IMR-90 (cell line): ENCODE results near the gene PDGFA. TPM values are rescaled to one million over a fixed set of nuclear protein-coding genes. Genes with fewer than 3 reads are reported as not detected.

Experiments
- ATAC-seq: fragments of 200-7000 bp; cut with Tn5 transposase; 2 replicates; pipeline ENCODE4 v1.9.1; 2020; ENCODE audit warnings: low read depth, mild to moderate bottlenecking, moderate library complexity
- BruUV-seq: library from RNA; stranded (reverse); fragments of 400-500 nt; replicated peaks from 2 replicates; lab custom pipeline; 2021; lab: Mats Ljungman, UMichigan
- CTCF ChIA-PET: fragments of 300-600 bp; formaldehyde crosslinking; extraction: SDS; loops from one replicate; lab custom pipeline; 2021; ENCODE audit warnings: antibody characterized with exemption; lab: Yijun Ruan, JAX
- POLR2A ChIA-PET: fragments of 300-600 bp; sonication (Branson Sonifier 250); formaldehyde crosslinking; loops from one replicate; lab custom pipeline; 2022; ENCODE audit warnings: antibody characterized with exemption; ENCODE audit not compliant: unreplicated experiment; lab: Charles Lee
- DNase-seq: peaks from one replicate; pipeline ENCODE4 v3.0.0; 2013
- H2AFZ ChIP-seq: replicated peaks from 2 replicates; pipeline ENCODE3; 2013; ENCODE audit warnings: low read length, mild to moderate bottlenecking; ENCODE audit not compliant: poor library complexity
- H2AK5ac ChIP-seq: 2 replicates; pipeline ENCODE4 v1.6.1; 2013; ENCODE audit warnings: low read depth, low read length, inconsistent platforms
- H2AK9ac ChIP-seq: replicated peaks from 2 replicates; pipeline ENCODE3; 2013; ENCODE audit warnings: mild to moderate bottlenecking, low read depth, low read length, moderate library complexity; ENCODE audit not compliant: poor library complexity
- H2BK120ac ChIP-seq: 2 replicates; pipeline ENCODE4 v1.6.1; 2013; ENCODE audit warnings: low read depth, low read length, inconsistent platforms
- H2BK15ac ChIP-seq: 3 replicates; pipeline ENCODE4 v1.6.1; 2013; ENCODE audit warnings: low read depth, low read length, inconsistent platforms
- H2BK20ac ChIP-seq: 2 replicates; pipeline ENCODE4 v1.6.1; 2013; ENCODE audit warnings: low read depth, mild to moderate bottlenecking, inconsistent platforms, low read length, moderate library complexity
- H2BK5ac ChIP-seq: 2 replicates; pipeline ENCODE4 v1.6.1; 2013; ENCODE audit warnings: mild to moderate bottlenecking, low read depth, low read length, inconsistent platforms; ENCODE audit not compliant: poor library complexity, severe bottlenecking
- H3K14ac ChIP-seq: replicated peaks from 2 replicates; pipeline ENCODE4 v1.6.1; 2013; ENCODE audit warnings: low read depth, low read length, inconsistent platforms
- H3K18ac ChIP-seq: 2 replicates; pipeline ENCODE4 v1.6.1; 2013; ENCODE audit warnings: low read depth, low read length, control low read depth
- H3K23ac ChIP-seq: 2 replicates; pipeline ENCODE4 v1.6.1; 2013; ENCODE audit warnings: low read depth, low read length, inconsistent platforms
- H3K27ac ChIP-seq: 2 replicates; pipeline ENCODE4 v1.5.1; 2013; ENCODE audit warnings: mild to moderate bottlenecking, control low read depth, low read length; ENCODE audit not compliant: insufficient read depth
- H3K27me3 ChIP-seq: 2 replicates; pipeline ENCODE4 v1.6.1; 2013; ENCODE audit warnings: low read length; ENCODE audit not compliant: control insufficient read depth, insufficient read depth
- H3K36me3 ChIP-seq: 2 replicates; pipeline ENCODE4 v1.6.1; 2013; ENCODE audit warnings: low read length, mixed read lengths; ENCODE audit not compliant: control insufficient read depth, insufficient read depth
- H3K4ac ChIP-seq: 2 replicates; pipeline ENCODE4 v1.6.1; 2013; ENCODE audit warnings: low read depth, low read length, inconsistent platforms
- H3K4me1 ChIP-seq: 2 replicates; pipeline ENCODE4 v1.6.1; 2013; ENCODE audit warnings: low read length, mixed read lengths; ENCODE audit not compliant: control insufficient read depth, insufficient read depth
- H3K4me2 ChIP-seq: 2 replicates; pipeline ENCODE4 v1.6.1; 2013; ENCODE audit warnings: low read depth, mild to moderate bottlenecking, control low read depth, low read length, moderate library complexity
- H3K4me3 ChIP-seq: 2 replicates; pipeline ENCODE4 v1.5.1; 2013; ENCODE audit warnings: low read depth, mild to moderate bottlenecking, control low read depth, low read length, moderate library complexity; ENCODE audit not compliant: insufficient read depth
- H3K56ac ChIP-seq: 2 replicates; pipeline ENCODE4 v1.6.1; 2013; ENCODE audit warnings: low read length, inconsistent platforms; ENCODE audit not compliant: insufficient read depth; ENCODE audit errors: extremely low read depth
- H3K79me1 ChIP-seq, 2 experiments: 2 replicates each; pipeline ENCODE4 v1.6.1; 2013; ENCODE audit warnings: low read length in 2 of 2, inconsistent platforms in 1 of 2, low read depth in 1 of 2
- H3K9ac ChIP-seq: 2 replicates; pipeline ENCODE4 v1.6.1; 2013; ENCODE audit warnings: low read depth, low read length, control low read depth
- H3K9me1 ChIP-seq: 2 replicates; pipeline ENCODE4 v1.6.1; 2013; ENCODE audit warnings: low read length, inconsistent platforms; ENCODE audit not compliant: insufficient read depth
- H3K9me3 ChIP-seq: 2 replicates; pipeline ENCODE4 v1.6.1; 2013; ENCODE audit warnings: low read length; ENCODE audit not compliant: control insufficient read depth, insufficient read depth
- H4K20me1 ChIP-seq: 2 replicates; pipeline ENCODE4 v1.6.1; 2013; ENCODE audit warnings: low read length, inconsistent platforms; ENCODE audit not compliant: insufficient read depth
- H4K5ac ChIP-seq: 2 replicates; pipeline ENCODE4 v1.6.1; 2013; ENCODE audit warnings: mild to moderate bottlenecking, low read depth, low read length, control low read depth
- H4K8ac ChIP-seq, 2 experiments: 2 replicates each; pipeline ENCODE4 v1.6.1; 2013; ENCODE audit warnings: low read depth in 2 of 2, low read length in 2 of 2, control low read depth in 1 of 2, inconsistent platforms in 1 of 2
- H4K91ac ChIP-seq: 2 replicates; pipeline ENCODE4 v1.6.1; 2013; ENCODE audit warnings: low read depth, low read length, inconsistent platforms; ENCODE audit not compliant: insufficient read depth
- BHLHE40 ChIP-seq: fragments of 150-350 bp; IDR thresholded peaks from 2 replicates; pipeline ENCODE4 v1.6.1; 2016; ENCODE audit warnings: mild to moderate bottlenecking, low read depth, low read length
- CHD1 ChIP-seq: IDR thresholded peaks from 2 replicates; pipeline ENCODE4 v1.6.1; 2012; ENCODE audit warnings: low read depth, low read length, improper control_type of control experiment
- FOS ChIP-seq: fragments of 150-350 bp; IDR thresholded peaks from 2 replicates; pipeline ENCODE4 v1.6.1; 2016; ENCODE audit warnings: low read depth, low read length
- MAFK ChIP-seq: IDR thresholded peaks from 2 replicates; pipeline ENCODE4 v1.6.1; 2012; ENCODE audit warnings: low read depth, low read length, improper control_type of control experiment
- MXI1 ChIP-seq: IDR thresholded peaks from 2 replicates; pipeline ENCODE4 v1.6.1; 2012; ENCODE audit warnings: low read depth, mild to moderate bottlenecking, low read length, moderate library complexity, borderline replicate concordance
- NFE2L2 ChIP-seq: fragments of 150-350 bp; IDR thresholded peaks from 2 replicates; pipeline ENCODE4 v1.6.1; 2016; ENCODE audit warnings: low read depth, mild to moderate bottlenecking, low read length
- RAD21 ChIP-seq: IDR thresholded peaks from 2 replicates; pipeline ENCODE4 v1.6.1; 2012; ENCODE audit warnings: low read length, improper control_type of control experiment
- RCOR1 ChIP-seq: IDR thresholded peaks from 2 replicates; pipeline ENCODE4 v1.6.1; 2012; ENCODE audit warnings: mild to moderate bottlenecking, low read length, improper control_type of control experiment; ENCODE audit not compliant: insufficient replicate concordance
- RFX5 ChIP-seq: IDR thresholded peaks from 2 replicates; pipeline ENCODE4 v1.8.0; 2012; ENCODE audit warnings: low read depth, mild to moderate bottlenecking, low read length, moderate library complexity
- WGBS, 2 experiments: methylation state at CpG; one replicate each; pipeline versions ENCODE4 v1.1.5 to v1.1.7; 2013; ENCODE audit warnings: missing lambda C conversion rate in 2 of 2; ENCODE audit not compliant: insufficient read length in 1 of 2; ENCODE audit errors: extremely low coverage in 2 of 2; 5-methylcytosine and 5-hydroxymethylcytosine counted together
- dilution Hi-C: fragments of 300-500 bp; cut with HindIII; formaldehyde crosslinking; loops from one replicate; pipeline ENCODE4 v1.14.3; 2018; ENCODE audit warnings: low sequenced_read_pairs; ENCODE audit not compliant: unreplicated experiment
- in situ Hi-C: fragments of 300-500 bp; cut with MboI; formaldehyde crosslinking; loops from 3 replicates; pipeline ENCODE4 v1.14.3; 2019; ENCODE audit warnings: low sequenced_read_pairs, inconsistent platforms, mixed read lengths
- intact Hi-C: fragments of 100-400 bp; cut with micrococcal nuclease; formaldehyde crosslinking; loops from 2 replicates; pipeline ENCODE4 v1.10.0; 2022
- polyA plus RNA-seq, 3 experiments: library from polyadenylated mRNA; depleted of rRNA; stranded (reverse); fragments of >200 nt; gene quantifications; 2 replicates each; pipeline ENCODE4 v1.2.3, GENCODE V29; 2012; ENCODE audit warnings: low replicate concordance in 1 of 3
- total RNA-seq: library from RNA; depleted of rRNA; stranded (reverse); fragments of >200 nt; gene quantifications from 2 replicates; pipeline ENCODE4 v1.2.3, GENCODE V29; 2012
- TF ChIP-seq, protein P1 (sequence below): fragments of 150-350 bp; IDR thresholded peaks from 2 replicates; pipeline ENCODE4 v1.6.1; 2016; ENCODE audit warnings: low read depth, mild to moderate bottlenecking, low read length, moderate library complexity, borderline replicate concordance
- TF ChIP-seq, protein P2 (sequence below): fragments of 150-350 bp; IDR thresholded peaks from 2 replicates; pipeline ENCODE4 v1.6.1; 2017; ENCODE audit warnings: mild to moderate bottlenecking, antibody characterized with exemption, low read length, low read depth

The PDGFA gene
- total and polyA plus RNA-seq, 2 of the 4 experiments (the other 2 are of a cell fraction): 3.3 to 3.8 TPM

DNA sequence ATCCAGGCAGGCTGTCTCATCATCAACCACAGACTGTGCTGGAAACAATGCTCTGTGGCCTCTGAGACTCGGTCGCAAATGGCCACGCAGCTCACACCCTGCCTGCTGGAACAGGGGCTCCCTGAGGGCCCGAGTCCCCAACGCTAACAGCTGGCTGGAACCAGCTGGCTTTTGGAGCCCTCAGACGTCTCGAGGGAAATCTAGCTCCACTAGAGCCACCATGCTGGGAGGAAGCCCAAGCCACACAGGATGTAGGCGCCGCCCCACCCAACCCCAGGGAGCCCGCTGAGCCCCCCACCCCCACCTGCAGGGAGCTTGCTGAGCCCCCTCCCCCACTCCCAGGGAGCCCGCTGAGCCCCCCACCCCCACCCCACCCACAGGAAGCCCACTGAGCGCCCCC is 21.4 kb upstream of the PDGFA start:
- in situ Hi-C loops (no loop called here), dilution Hi-C loops (no loop called here), intact Hi-C loops (no loop called here)
- Histone ChIP-seq H2BK5ac (no peak overlapping the region), H2BK120ac (peak overlapping the region; percentile 95), H3K4me1 (peaks cover 36% of the 10 kb centered on the region), H2AK5ac (peak overlapping the region; percentile 96), H3K27ac (no peak overlapping the region), H3K14ac (0 out of 2 replicates have a peak overlapping the region, but pooled peaks have one; percentile 29), H2BK15ac (peak overlapping the region; percentile 61; the same call in 2 of the 3 replicates), H3K56ac (no peak overlapping the region), H3K4me3 (no peak overlapping the region), H3K9me1 (peaks cover 22% of the 10 kb centered on the region), H2AK9ac (peak overlapping the region; percentile 97), H3K4ac (peak overlapping the region; percentile 87), H3K4me2 (no peak overlapping the region), H3K36me3 (no peaks in the 10 kb centered on the region), H2AFZ (no peak overlapping the region), H4K8ac (no peak overlapping the region; a peak in 1 of 4 replicates), H3K79me1 (0 out of 4 replicates have a peak, but pooled peaks cover 0 to 6% of the 10 kb centered on the region in 2 experiments), H3K9ac (no peak overlapping the region), H3K9me3 (no peaks in the 10 kb centered on the region), H3K27me3 (no peaks in the 10 kb centered on the region), H2BK20ac (peak overlapping the region; percentile 84; the same call in 1 of the 2 replicates), H4K91ac (peak overlapping the region; percentile 84), H4K5ac (no peak overlapping the region), H3K23ac (no peak overlapping the region), H4K20me1 (no peaks in the 10 kb centered on the region), H3K18ac (no peak overlapping the region)
- CTCF ChIA-PET: interaction anchor here (0.7 kb wide), 1 partner anchor 228 kb away, joined by 3 read pairs; no protein-coding TSS in a partner anchor
- no peak for ATAC-seq
- 95% methylated on average over 6 of the region's 12 CpGs; no CpG with 5 or more reads in 1 of the 2 experiments for WGBS, 2 experiments
- BruUV-seq: no TSS peak
- POLR2A ChIA-PET: no interaction called here
- DNase-seq: no peak
- TF ChIP-seq, protein P1, sequence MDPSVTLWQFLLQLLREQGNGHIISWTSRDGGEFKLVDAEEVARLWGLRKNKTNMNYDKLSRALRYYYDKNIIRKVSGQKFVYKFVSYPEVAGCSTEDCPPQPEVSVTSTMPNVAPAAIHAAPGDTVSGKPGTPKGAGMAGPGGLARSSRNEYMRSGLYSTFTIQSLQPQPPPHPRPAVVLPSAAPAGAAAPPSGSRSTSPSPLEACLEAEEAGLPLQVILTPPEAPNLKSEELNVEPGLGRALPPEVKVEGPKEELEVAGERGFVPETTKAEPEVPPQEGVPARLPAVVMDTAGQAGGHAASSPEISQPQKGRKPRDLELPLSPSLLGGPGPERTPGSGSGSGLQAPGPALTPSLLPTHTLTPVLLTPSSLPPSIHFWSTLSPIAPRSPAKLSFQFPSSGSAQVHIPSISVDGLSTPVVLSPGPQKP: no peak
- TF ChIP-seq, protein P2, sequence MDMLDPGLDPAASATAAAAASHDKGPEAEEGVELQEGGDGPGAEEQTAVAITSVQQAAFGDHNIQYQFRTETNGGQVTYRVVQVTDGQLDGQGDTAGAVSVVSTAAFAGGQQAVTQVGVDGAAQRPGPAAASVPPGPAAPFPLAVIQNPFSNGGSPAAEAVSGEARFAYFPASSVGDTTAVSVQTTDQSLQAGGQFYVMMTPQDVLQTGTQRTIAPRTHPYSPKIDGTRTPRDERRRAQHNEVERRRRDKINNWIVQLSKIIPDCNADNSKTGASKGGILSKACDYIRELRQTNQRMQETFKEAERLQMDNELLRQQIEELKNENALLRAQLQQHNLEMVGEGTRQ: no peak
- no peak for TF ChIP-seq FOS
- no peak for TF ChIP-seq NFE2L2
- TF ChIP-seq MXI1: no peak
- no peak for TF ChIP-seq CHD1
- TF ChIP-seq RAD21: no peak
- no peak for TF ChIP-seq RFX5
- no peak for TF ChIP-seq RCOR1
- no peak for TF ChIP-seq BHLHE40
- no peak for TF ChIP-seq MAFK
